ENCODE data around the gene DGKB. TPM values are rescaled to one million over a fixed set of nuclear protein-coding genes. Genes with fewer than 3 reads are reported as not detected.

The DGKB gene
- total RNA-seq, 1 donor, result 0.36 TPM

- DNase-seq (ENCODE audit: low read depth), result no peak
- H3K4me3 ChIP-seq (ENCODE audit: low read depth, low read length), result no peak overlapping the region
- no peak for TF ChIP-seq CTCF (IDR thresholded peaks at IDR 0.05; ENCODE audit: insufficient read depth, low read length)
These were observed 167.7 kb downstream of the DGKB start for GRCh38 chr7:14734839-14735321.

- H3K4me3 ChIP-seq (ENCODE audit: low read depth, low read length), result no peak overlapping the region
- DNase-seq (ENCODE audit: low read depth), result peak; percentile 71
- TF ChIP-seq CTCF (IDR thresholded peaks at IDR 0.05; ENCODE audit: insufficient read depth, low read length), result no peak
These were observed 181.8 kb downstream of the DGKB start for GRCh38 chr7:14720785-14721184.

- TF ChIP-seq CTCF (IDR thresholded peaks at IDR 0.05; ENCODE audit: insufficient read depth, low read length), result peak; percentile 59
- no peak overlapping the region for H3K4me3 ChIP-seq (ENCODE audit: low read depth, low read length)
- peak; percentile 65 for DNase-seq (ENCODE audit: low read depth)
These were observed 184.7 kb downstream of the DGKB start for GRCh38 chr7:14717816-14718215.

GRCh38 chr7:14717169-14717568 is 185.4 kb downstream of the DGKB start:
- no peak for DNase-seq (ENCODE audit: low read depth)
- no peak overlapping the region for H3K4me3 ChIP-seq (ENCODE audit: low read depth, low read length)
- no peak for TF ChIP-seq CTCF (IDR thresholded peaks at IDR 0.05; ENCODE audit: insufficient read depth, low read length)

- no peak overlapping the region for H3K4me3 ChIP-seq (ENCODE audit: low read depth, low read length)
- TF ChIP-seq CTCF (IDR thresholded peaks at IDR 0.05; ENCODE audit: insufficient read depth, low read length), result no peak
- no peak for DNase-seq (ENCODE audit: low read depth)
These were observed 188.3 kb downstream of the DGKB start for GRCh38 chr7:14714161-14714728.

- H3K4me3 ChIP-seq (ENCODE audit: low read depth, low read length), result no peak overlapping the region
- peak; percentile 27 for DNase-seq (ENCODE audit: low read depth)
- TF ChIP-seq CTCF (IDR thresholded peaks at IDR 0.05; ENCODE audit: insufficient read depth, low read length), result no peak
These were observed 204.3 kb downstream of the DGKB start for GRCh38 chr7:14698239-14698638.

- TF ChIP-seq CTCF (IDR thresholded peaks at IDR 0.05; ENCODE audit: insufficient read depth, low read length), result no peak
- no peak overlapping the region for H3K4me3 ChIP-seq (ENCODE audit: low read depth, low read length)
- DNase-seq (ENCODE audit: low read depth), result no peak
These were observed 204.9 kb downstream of the DGKB start for GRCh38 chr7:14697684-14698083.

All from fibroblast of the aortic adventitia (primary cell).